MCF 10A (cell line): ENCODE results near the gene IL10RA. TPM values are rescaled to one million over a fixed set of nuclear protein-coding genes. Genes with fewer than 3 reads are reported as not detected.

Experiments
- BruUV-seq: library from RNA; stranded (reverse); fragments of 400-500 nt; replicated peaks from 2 replicates; lab custom pipeline; 2021; lab: Mats Ljungman, UMichigan
- CTCF ChIA-PET: fragments of 300-600 bp; sonication (Branson Sonifier 250); formaldehyde crosslinking; extraction: SDS; loops from one replicate; lab custom pipeline; 2021; ENCODE audit warnings: antibody characterized with exemption, inconsistent platforms; lab: Yijun Ruan, JAX
- POLR2A ChIA-PET: fragments of 300-600, 350-650 bp; sonication (Branson Sonifier 250); formaldehyde crosslinking; extraction: SDS; loops from one replicate; lab custom pipeline; 2020; ENCODE audit warnings: antibody characterized with exemption, inconsistent platforms; lab: Yijun Ruan, JAX
- DNase-seq: peaks from one replicate; pipeline ENCODE4 v3.0.0-alpha.2; 2018; ENCODE audit not compliant: unreplicated experiment
- H3K27ac Mint-ChIP-seq: one replicate; pipeline ENCODE4 v1.8.0; 2022; ENCODE audit warnings: mild to moderate bottlenecking, low read depth, mixed read lengths; ENCODE audit not compliant: unreplicated experiment
- H3K27me3 Mint-ChIP-seq: one replicate; pipeline ENCODE4 v1.8.0; 2022; ENCODE audit warnings: mixed read lengths; ENCODE audit not compliant: insufficient read depth, unreplicated experiment
- H3K36me3 Mint-ChIP-seq: one replicate; pipeline ENCODE4 v1.8.0; 2022; ENCODE audit warnings: mild to moderate bottlenecking, moderate library complexity, mixed read lengths; ENCODE audit not compliant: insufficient read depth, unreplicated experiment
- H3K4me1 Mint-ChIP-seq: one replicate; pipeline ENCODE4 v1.8.0; 2022; ENCODE audit warnings: mixed read lengths; ENCODE audit not compliant: insufficient read depth, unreplicated experiment
- H3K4me3 Mint-ChIP-seq: one replicate; pipeline ENCODE4 v1.8.0; 2022; ENCODE audit warnings: mild to moderate bottlenecking, moderate library complexity, mixed read lengths; ENCODE audit not compliant: unreplicated experiment
- H3K9me3 Mint-ChIP-seq: one replicate; pipeline ENCODE4 v1.8.0; 2022; ENCODE audit warnings: mixed read lengths; ENCODE audit not compliant: unreplicated experiment
- CTCF ChIP-seq: fragments of 200-600 bp; IDR thresholded peaks from one replicate; pipeline ENCODE4 v1.8.0; 2022; ENCODE audit warnings: antibody characterized with exemption, mild to moderate bottlenecking; ENCODE audit not compliant: unreplicated experiment
- intact Hi-C: fragments of 100-400 bp; cut with micrococcal nuclease; formaldehyde crosslinking; loops from 2 replicates; pipeline ENCODE4 v1.14.1; 2022
- total RNA-seq: library from RNA; stranded (reverse); gene quantifications from 2 replicates; pipeline ENCODE4 v1.2.3, GENCODE V29; 2022

IL10RA gene
- total RNA-seq, 1 experiment from 2014 or later, result not detected

- Mint-ChIP-seq H3K4me1 (peaks cover 11% of the 10 kb centered on the region), H3K27me3 (peaks cover 51% of the 10 kb centered on the region), H3K9me3 (no peaks in the 10 kb centered on the region), H3K27ac (no peak overlapping the region), H3K36me3 (no peaks in the 10 kb centered on the region), H3K4me3 (no peak overlapping the region)
- DNase-seq, result no peak
- BruUV-seq, result no TSS peak
- POLR2A ChIA-PET, result no interaction called here
- CTCF ChIA-PET, result interaction anchor here (1.8 to 2.2 kb wide), 2 partner anchors 204 to 240 kb away, joined by 8 to 11 read pairs; no protein-coding TSS in a partner anchor
- TF ChIP-seq CTCF, result no peak
- intact Hi-C loops, result no loop called here
Observed at GRCh38 chr11:118047749-118048148, 61.6 kb downstream of the IL10RA start.

- H3K9me3 Mint-ChIP-seq, result no peaks in the 10 kb centered on the region
- no peak overlapping the region for H3K4me3 Mint-ChIP-seq
- no peaks in the 10 kb centered on the region for H3K36me3 Mint-ChIP-seq
- no peak overlapping the region for H3K27ac Mint-ChIP-seq
- DNase-seq, result no peak
- peaks cover 11% of the 10 kb centered on the region for H3K4me1 Mint-ChIP-seq
- H3K27me3 Mint-ChIP-seq, result peaks cover 44% of the 10 kb centered on the region
- BruUV-seq, result no TSS peak
- ChIA-PET POLR2A (no interaction called here), CTCF (interaction anchor here (1.6 to 2.2 kb wide), 3 partner anchors 102 to 241 kb away, joined by 5 to 11 read pairs (median 8); no protein-coding TSS in a partner anchor)
- intact Hi-C loops, result no loop called here
- no peak for TF ChIP-seq CTCF
Observed at GRCh38 chr11:118048472-118049370, 62.5 kb downstream of the IL10RA start.

- no peaks in the 10 kb centered on the region for H3K9me3 Mint-ChIP-seq
- POLR2A ChIA-PET, result no interaction called here
- no peak for DNase-seq
- no peak for TF ChIP-seq CTCF
- no peak overlapping the region for H3K4me3 Mint-ChIP-seq
- H3K27ac Mint-ChIP-seq, result no peak overlapping the region
- peaks cover 38% of the 10 kb centered on the region for H3K27me3 Mint-ChIP-seq
- H3K36me3 Mint-ChIP-seq, result no peaks in the 10 kb centered on the region
- CTCF ChIA-PET, result interaction anchor here (0.5 to 2.2 kb wide), 4 partner anchors 103 to 624 kb away, joined by 4 to 8 read pairs (median 5); no protein-coding TSS in a partner anchor
- peaks cover 11% of the 10 kb centered on the region for H3K4me1 Mint-ChIP-seq
- BruUV-seq, result no TSS peak
- intact Hi-C loops, result no loop called here
Observed at GRCh38 chr11:118049771-118050170, 63.6 kb downstream of the IL10RA start.

- H3K9me3 Mint-ChIP-seq, result no peaks in the 10 kb centered on the region
- H3K4me3 Mint-ChIP-seq, result no peak overlapping the region
- ChIA-PET CTCF (interaction anchor here (0.5 to 4.8 kb wide), 4 partner anchors 207 to 624 kb away, joined by 4 to 38 read pairs (median 4); no protein-coding TSS in a partner anchor), POLR2A (no interaction called here)
- H3K27me3 Mint-ChIP-seq, result peaks cover 32% of the 10 kb centered on the region
- intact Hi-C loops, result no loop called here
- no TSS peak for BruUV-seq
- H3K36me3 Mint-ChIP-seq, result no peaks in the 10 kb centered on the region
- no peak for DNase-seq
- no peak overlapping the region for H3K27ac Mint-ChIP-seq
- TF ChIP-seq CTCF, result no peak
- H3K4me1 Mint-ChIP-seq, result peaks cover 6% of the 10 kb centered on the region
Observed at GRCh38 chr11:118050208-118050891, 64.2 kb downstream of the IL10RA start.
